GM10847 (cell line): ENCODE results near the gene TNS4.

Source experiments
- POLR2A ChIP-seq: IDR thresholded peaks from 2 replicates; pipeline ENCODE4 v1.6.1; 2011; ENCODE audit not compliant: insufficient read length; ENCODE audit errors: extremely low read depth

Gene TNS4

GRCh38 chr17:40501499-40501911, at the start of gene TNS4:
Gene TNS4, minus strand, starts transcription at chr17:40501623. Its CDS starts 5,198 bp downstream, at chr17:40496425.
- no peak for TF ChIP-seq POLR2A

- TF ChIP-seq POLR2A, result no peak
Observed at GRCh38 chr17:40550608-40551007, 49.2 kb upstream of the TNS4 start.

- TF ChIP-seq POLR2A, result no peak
Observed at GRCh38 chr17:40548982-40549685, 47.7 kb upstream of the TNS4 start.

- no peak for TF ChIP-seq POLR2A
Observed at GRCh38 chr17:40548491-40548981, 47.1 kb upstream of the TNS4 start.

- no peak for TF ChIP-seq POLR2A
Observed at GRCh38 chr17:40547785-40548478, 46.5 kb upstream of the TNS4 start.

- no peak for TF ChIP-seq POLR2A
Observed at GRCh38 chr17:40547079-40547784, 45.8 kb upstream of the TNS4 start.

GRCh38 chr17:40545660-40546059, 44.2 kb upstream of the TNS4 start:
- no peak for TF ChIP-seq POLR2A

GRCh38 chr17:40542558-40543411, 41.4 kb upstream of the TNS4 start:
- TF ChIP-seq POLR2A, result no peak

GRCh38 chr17:40541873-40542557, 40.6 kb upstream of the TNS4 start:
- TF ChIP-seq POLR2A, result no peak

- TF ChIP-seq POLR2A, result no peak
Observed at GRCh38 chr17:40541060-40541872, 39.8 kb upstream of the TNS4 start.

GRCh38 chr17:40540448-40540847, 39.0 kb upstream of the TNS4 start:
- TF ChIP-seq POLR2A, result no peak

GRCh38 chr17:40539711-40540411, 38.4 kb upstream of the TNS4 start:
- TF ChIP-seq POLR2A, result no peak

- TF ChIP-seq POLR2A, result no peak
Observed at GRCh38 chr17:40538936-40539705, 37.7 kb upstream of the TNS4 start.
